SK-N-SH (cell line): Measurements from ENCODE around the gene DPP10.

Experiments used
- CTCF ChIP-seq: fragments of 200-600 bp; sonication (generic); IDR thresholded peaks from 2 replicates; pipeline ENCODE4 v1.6.1; 2017; ENCODE audit warnings: antibody characterized with exemption, mild to moderate bottlenecking, moderate library complexity
- EP300 ChIP-seq, 2 experiments: IDR thresholded peaks; 2 replicates each; pipeline versions ENCODE4 v1.4.0 to v1.6.1; 2012; ENCODE audit warnings: borderline replicate concordance in 1 of 2, low read depth in 1 of 2, low read length in 1 of 2
- EZH2phosphoT487 ChIP-seq: fragments of 200-600 bp; sonication (generic); IDR thresholded peaks from 2 replicates; pipeline ENCODE4 v1.6.1; 2017; ENCODE audit warnings: low read depth, mixed run types, mild to moderate bottlenecking, antibody characterized with exemption, moderate library complexity, borderline replicate concordance
- FOSL2 ChIP-seq: IDR thresholded peaks from 2 replicates; pipeline ENCODE4 v1.4.0; 2012; ENCODE audit warnings: low read depth, mild to moderate bottlenecking, moderate library complexity, borderline replicate concordance
- FOXM1 ChIP-seq: IDR thresholded peaks from 2 replicates; pipeline ENCODE4 v1.4.0; 2012; ENCODE audit warnings: low read depth, mild to moderate bottlenecking
- POLR2AphosphoS5 ChIP-seq: IDR thresholded peaks from 2 replicates; pipeline ENCODE4 v1.6.1; 2012; ENCODE audit warnings: low read depth, low read length
- RFX5 ChIP-seq: IDR thresholded peaks from 2 replicates; pipeline ENCODE4 v1.6.1; 2012; ENCODE audit warnings: mild to moderate bottlenecking, improper control_type of control experiment, low read length
- SIN3A ChIP-seq: IDR thresholded peaks from 2 replicates; pipeline ENCODE4 v1.6.1; 2012; ENCODE audit warnings: low read depth, mild to moderate bottlenecking, low read length, moderate library complexity, borderline replicate concordance
- TAF1 ChIP-seq: IDR thresholded peaks from 2 replicates; pipeline ENCODE4 v1.6.1; 2012; ENCODE audit warnings: low read depth, mild to moderate bottlenecking, low read length, moderate library complexity, borderline replicate concordance
- YY1 ChIP-seq: IDR thresholded peaks from 2 replicates; pipeline ENCODE4 v1.4.0; 2012; ENCODE audit warnings: low read depth, mild to moderate bottlenecking
- ZBTB33 ChIP-seq: IDR thresholded peaks from 2 replicates; pipeline ENCODE4 v1.4.0; 2012; ENCODE audit warnings: low read depth, borderline replicate concordance
- TF ChIP-seq, protein P1 (sequence below): IDR thresholded peaks from 2 replicates; pipeline ENCODE4; 2012
- TF ChIP-seq, protein P2 (sequence below): IDR thresholded peaks from 2 replicates; pipeline ENCODE4 v1.6.1; 2012; ENCODE audit warnings: mild to moderate bottlenecking, low read depth, low read length, moderate library complexity

GRCh38 chr2:115234186-115234585 is 791.7 kb downstream of the DPP10 start:
- TF ChIP-seq, protein P1, sequence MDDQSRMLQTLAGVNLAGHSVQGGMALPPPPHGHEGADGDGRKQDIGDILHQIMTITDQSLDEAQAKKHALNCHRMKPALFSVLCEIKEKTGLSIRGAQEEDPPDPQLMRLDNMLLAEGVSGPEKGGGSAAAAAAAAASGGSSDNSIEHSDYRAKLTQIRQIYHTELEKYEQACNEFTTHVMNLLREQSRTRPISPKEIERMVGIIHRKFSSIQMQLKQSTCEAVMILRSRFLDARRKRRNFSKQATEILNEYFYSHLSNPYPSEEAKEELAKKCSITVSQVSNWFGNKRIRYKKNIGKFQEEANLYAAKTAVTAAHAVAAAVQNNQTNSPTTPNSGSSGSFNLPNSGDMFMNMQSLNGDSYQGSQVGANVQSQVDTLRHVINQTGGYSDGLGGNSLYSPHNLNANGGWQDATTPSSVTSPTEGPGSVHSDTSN = no peak
- no peak for TF ChIP-seq CTCF
- TF ChIP-seq TAF1 = no peak
- TF ChIP-seq EP300 (IDR thresholded peaks at IDR 0.05; ENCODE audit: borderline replicate concordance in 1 of 2, low read depth in 1 of 2, low read length in 1 of 2) = no peak
- no peak for TF ChIP-seq POLR2AphosphoS5
- no peak for TF ChIP-seq ZBTB33
- TF ChIP-seq, protein P2, sequence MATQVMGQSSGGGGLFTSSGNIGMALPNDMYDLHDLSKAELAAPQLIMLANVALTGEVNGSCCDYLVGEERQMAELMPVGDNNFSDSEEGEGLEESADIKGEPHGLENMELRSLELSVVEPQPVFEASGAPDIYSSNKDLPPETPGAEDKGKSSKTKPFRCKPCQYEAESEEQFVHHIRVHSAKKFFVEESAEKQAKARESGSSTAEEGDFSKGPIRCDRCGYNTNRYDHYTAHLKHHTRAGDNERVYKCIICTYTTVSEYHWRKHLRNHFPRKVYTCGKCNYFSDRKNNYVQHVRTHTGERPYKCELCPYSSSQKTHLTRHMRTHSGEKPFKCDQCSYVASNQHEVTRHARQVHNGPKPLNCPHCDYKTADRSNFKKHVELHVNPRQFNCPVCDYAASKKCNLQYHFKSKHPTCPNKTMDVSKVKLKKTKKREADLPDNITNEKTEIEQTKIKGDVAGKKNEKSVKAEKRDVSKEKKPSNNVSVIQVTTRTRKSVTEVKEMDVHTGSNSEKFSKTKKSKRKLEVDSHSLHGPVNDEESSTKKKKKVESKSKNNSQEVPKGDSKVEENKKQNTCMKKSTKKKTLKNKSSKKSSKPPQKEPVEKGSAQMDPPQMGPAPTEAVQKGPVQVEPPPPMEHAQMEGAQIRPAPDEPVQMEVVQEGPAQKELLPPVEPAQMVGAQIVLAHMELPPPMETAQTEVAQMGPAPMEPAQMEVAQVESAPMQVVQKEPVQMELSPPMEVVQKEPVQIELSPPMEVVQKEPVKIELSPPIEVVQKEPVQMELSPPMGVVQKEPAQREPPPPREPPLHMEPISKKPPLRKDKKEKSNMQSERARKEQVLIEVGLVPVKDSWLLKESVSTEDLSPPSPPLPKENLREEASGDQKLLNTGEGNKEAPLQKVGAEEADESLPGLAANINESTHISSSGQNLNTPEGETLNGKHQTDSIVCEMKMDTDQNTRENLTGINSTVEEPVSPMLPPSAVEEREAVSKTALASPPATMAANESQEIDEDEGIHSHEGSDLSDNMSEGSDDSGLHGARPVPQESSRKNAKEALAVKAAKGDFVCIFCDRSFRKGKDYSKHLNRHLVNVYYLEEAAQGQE = no peak
- no peak for TF ChIP-seq YY1
- no peak for TF ChIP-seq FOSL2
- no peak for TF ChIP-seq RFX5
- no peak for TF ChIP-seq FOXM1
- no peak for TF ChIP-seq SIN3A
- TF ChIP-seq EZH2phosphoT487 = no peak
